CD4-positive, alpha-beta T cell treated with Interleukin-4 for 4 hours (primary cell): ENCODE measurements around the gene ORAI1.
"Not testable (repeated sequence)": the region's sequence is repeated elsewhere in the genome, so short reads cannot be mapped to it uniquely, and the experiment has no call there.

ENCODE experiments used
- DNase-seq: peaks from one replicate; pipeline ENCODE4 v3.0.0-alpha.2; 2020

Gene ORAI1

DNA sequence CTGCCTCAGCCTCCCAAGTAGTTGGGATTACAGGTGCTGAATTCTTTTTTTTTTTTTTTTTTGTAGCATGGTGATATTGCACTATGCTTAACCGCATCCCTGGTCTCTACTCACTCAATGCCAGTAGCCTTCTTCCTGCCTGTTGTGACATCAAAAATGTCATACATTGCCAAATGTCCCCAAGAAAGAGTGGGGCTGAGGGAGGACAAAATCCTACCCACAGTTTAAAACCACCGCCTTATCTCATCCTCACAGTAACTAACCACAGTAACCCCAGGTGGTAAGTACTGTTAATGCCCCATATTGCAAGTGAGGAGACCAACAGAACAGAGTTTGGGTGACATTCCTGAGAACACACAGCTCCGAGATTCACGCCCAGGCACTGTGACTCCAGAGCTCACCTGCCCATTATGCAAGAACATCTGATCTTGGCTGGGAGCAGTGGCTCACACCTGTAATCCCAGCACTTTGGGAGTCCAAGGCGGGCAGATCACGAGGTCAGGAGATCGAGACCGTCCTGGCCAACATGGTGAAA, 23.6 kb downstream of the ORAI1 start:
- peak; percentile 59 for DNase-seq

DNA sequence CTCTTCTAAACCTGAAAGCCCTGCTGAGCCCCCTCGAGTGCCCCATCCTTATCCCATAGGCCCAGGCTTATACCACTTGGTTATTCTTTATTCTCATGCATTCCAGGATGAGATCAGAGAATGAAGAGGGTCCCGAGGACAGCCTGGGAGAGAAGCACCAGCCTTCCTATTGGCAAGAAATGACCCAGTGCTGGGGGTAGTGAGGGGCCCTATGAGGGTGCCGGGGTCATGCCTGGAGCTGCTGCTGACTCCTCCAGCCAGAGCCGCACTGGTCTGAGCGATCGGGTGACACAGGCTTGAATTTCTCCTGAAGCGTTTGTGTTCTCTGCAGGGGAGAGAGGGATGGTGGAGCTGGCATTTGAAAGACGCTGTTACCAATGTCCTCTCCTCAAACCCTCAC, 25.0 kb downstream of the ORAI1 start:
- DNase-seq: no peak

DNA sequence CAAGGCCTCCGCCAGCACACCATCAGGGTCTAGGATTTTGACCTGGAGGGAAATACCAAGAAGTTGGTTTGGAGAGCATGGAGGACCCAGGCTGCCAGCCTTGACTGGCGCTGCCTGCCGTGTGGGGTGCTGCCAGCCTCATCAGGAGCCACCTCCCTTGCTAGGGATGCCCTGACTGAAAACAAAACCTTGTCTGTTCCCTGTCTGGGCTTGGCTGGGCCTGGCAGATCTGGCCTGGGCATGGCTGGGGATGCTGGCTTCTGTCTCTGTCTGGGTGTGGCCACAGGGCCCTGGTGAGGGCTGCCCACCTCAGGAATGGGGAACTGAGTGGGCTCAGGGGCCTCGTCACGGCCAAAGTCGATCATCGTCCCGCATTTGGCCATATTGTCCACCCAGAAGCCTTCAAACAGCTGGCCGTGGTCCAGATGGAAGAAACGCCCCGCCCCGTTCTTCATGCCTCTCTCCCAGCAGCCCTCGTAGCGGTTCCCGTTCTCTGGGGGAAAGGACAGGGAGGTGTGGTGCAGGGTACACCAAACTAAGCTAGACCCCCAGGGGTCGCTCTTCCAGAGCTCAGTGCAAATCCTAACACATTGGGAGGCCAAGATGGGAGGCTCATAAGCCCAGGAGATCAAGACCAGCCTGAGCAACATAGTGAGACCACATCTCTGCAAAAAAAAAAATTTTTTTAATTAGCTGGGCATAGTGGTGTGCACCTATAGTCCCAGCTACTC, 26.6 kb downstream of the ORAI1 start:
- no peak for DNase-seq

DNA sequence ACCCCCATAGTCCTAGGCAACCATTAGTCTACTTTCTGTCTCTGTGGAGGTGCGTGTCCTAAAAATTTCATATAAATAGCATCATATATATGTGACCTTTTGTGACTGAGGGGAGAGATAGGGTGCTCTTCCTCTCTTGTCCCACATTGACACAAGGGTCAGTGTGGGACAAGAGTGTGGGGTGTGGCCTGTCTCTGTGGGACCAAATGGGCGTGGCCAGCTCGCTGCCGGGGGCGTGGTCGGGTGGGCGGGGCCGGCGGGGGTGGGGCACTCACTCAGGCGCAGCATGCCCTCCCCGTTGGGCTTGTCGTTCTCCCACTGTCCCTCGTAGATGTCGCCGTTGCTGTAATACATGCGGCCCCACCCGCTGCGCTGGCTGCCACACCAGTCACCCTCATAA, 27.7 kb downstream of the ORAI1 start:
- DNase-seq: no peak

DNA sequence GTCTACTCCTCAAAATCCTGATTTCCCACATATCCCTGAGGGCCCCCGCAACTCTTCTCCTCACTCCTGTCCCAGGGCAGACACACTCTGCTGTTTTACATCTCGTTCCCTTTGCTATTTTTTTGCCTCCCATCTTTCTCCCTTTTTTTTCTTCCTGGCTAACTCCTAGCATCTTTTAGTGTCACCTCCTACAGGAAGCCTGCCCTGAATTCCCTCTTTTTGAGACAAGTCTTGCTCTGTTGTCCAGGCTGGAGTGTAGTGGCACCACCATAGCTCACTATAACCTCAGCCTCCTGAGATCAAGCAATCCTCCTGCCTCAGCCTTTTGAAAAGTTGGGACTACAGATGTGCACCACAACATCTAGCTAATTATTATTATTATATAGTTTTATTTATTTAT, 29.8 kb downstream of the ORAI1 start:
- no peak for DNase-seq

DNA sequence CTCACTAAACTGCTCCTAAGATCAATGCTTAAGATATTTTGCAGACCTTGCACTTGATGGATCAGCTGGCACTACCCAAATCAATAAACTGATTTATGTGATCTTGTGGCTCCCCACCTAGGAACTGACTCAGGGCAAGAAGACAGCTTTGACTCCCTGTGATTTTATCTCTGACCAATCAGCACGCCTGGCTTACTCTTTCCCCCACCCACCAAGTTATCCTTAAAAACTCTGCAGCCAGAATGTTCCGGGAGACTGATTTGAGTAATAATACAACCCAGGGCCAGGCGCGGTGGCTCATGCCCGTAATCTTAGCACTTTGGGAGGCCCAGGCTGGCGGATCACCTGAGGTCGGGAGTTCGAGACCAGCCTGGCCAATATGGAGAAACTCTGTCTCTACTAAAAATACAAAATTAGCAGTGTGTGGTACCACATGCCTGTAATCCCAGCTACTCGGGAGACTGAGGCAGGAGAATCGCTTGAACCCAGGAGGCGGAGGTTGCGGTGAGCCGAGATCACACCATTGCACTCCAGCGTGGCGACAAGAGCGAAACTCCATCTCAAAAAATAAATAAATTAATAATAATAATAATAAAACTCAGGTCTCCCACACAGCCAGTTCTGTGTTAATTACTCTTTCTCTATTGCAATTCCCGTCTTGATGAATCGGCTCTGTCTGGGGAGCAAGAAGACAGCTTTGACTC, 31.1 kb downstream of the ORAI1 start:
- DNase-seq: no peak

DNA sequence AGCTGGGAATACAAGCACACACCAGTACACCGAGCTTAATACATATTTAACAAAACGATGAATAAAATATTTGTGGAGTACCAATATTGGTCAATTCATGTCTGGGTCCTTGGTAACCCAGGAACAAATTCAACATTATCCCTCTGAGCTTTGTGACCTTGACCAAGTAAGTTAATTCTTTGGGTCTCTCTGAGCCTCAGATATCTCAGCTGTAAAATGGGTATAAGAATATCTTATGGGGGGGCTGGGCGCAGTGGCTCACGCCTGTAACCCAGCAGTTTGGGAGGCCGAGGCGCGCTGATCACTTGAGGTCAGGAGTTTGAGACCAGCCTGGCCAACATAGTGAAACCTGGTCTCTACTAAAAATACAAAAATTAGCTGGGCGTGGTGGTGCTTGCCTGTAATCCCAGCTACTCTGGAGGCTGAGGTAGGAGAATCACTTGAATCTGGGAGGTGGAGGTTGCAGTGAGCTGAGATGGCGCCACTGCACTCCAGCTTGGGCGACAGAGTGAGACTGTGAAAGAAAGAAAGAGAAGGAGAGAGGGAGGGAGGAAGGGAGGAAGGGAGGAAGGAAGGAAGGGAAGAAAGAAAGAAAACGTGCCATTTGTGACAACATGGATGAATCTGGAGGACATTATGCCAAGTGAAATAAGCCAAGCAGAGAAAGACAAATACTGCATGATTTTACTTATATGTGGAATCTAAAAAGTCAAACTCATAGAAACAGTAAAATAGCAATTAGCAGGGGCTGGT, 35.2 kb downstream of the ORAI1 start:
- not testable (repeated sequence) for DNase-seq

DNA sequence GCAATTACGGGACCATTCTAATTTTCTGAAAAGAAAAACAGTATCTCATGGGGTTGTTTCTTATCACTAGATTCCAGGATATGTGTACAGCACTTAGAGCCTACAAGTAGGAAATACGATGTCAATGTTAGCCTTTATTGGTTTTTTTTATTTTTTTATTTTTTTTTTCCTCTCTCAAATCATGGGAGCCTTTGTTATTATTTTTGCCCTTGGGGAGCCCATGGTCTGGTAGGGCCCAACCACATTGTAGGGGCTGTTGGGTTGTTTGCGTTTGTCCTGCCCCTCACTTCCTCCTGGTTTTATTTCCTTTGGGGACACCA, 37.2 kb downstream of the ORAI1 start:
- no peak for DNase-seq

DNA sequence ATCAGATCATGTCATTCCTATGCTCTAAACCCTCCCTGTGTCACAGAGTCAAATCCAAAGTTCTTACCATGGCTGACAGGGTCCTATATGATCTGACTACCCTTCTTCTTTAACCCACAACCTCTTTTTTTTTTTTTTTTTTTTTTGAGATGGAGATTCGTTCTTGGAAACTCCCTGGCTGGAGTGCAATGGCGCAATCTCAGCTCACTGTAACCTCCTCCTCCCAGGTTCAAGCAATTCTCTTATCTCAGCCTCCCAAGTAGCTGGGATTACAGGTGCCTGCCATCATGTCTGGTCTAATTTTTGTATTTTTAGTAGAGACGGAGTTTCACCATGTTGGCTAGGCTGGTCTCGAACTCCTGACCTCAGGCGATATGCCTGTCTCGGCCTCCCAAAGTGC, 40.5 kb downstream of the ORAI1 start:
- not testable (repeated sequence) for DNase-seq

DNA sequence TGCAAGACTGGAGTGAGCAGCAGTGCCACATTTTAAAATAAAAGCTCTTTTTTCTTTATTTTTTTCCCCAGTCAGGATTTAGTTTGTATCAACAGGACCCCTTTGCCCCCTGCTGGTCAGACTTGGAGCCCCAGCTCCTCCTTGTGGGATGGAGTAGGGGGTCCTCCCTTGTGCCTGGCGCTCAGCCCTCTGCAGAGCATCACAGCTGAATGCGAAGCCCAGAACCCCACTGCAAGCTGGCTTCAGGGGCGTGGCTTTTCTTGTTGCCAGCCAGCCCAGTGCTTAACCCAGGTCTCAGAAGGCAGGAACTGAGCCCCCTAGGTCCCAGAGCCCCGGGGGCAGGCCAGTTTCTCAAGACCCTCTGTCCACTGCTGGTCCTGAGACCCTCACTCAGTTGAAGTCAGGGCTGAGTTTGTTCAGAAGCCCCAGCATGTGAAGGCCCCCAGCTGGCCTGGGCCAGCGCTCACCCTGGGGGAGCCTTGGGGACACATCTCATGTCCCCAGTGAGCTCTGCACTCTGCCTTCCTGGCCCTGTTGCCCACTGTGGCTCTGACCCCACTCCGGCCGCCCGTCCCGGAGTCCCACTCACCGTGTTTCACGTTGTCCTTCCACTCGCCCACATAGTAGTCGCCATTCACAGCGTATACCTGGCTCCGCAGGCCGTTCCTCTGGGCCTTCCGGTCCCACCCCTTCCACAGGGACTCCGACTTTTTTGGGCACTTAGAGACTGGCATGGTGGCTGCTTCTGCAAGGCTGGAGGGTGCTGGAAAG, 42.6 kb downstream of the ORAI1 start:
- DNase-seq: peak; percentile 36

DNA sequence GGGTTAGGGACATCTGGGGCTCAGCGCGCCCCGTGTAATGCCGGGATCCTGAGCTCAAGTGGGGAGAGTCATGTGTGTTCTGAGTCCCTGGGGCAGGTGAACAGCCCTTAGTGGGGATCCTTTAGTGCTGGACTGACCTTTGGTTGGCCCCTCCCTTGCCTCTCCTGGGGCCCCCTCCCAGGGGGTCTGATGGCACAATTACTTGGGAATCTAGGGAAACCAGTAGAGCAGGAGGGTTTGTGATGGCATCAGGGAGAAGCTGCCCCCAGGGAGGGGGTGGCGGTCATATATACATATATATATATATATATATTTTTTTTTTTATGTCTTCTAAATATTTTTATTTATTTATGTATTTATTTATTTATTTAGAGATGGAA, 43.2 kb downstream of the ORAI1 start, which contains the start of gene MORN3:
TSS of gene MORN3 (minus strand) at position 134 of the 380 bp plus-strand sequence. CDS start 171 bp downstream, outside the sequence.
- DNase-seq: no peak

DNA sequence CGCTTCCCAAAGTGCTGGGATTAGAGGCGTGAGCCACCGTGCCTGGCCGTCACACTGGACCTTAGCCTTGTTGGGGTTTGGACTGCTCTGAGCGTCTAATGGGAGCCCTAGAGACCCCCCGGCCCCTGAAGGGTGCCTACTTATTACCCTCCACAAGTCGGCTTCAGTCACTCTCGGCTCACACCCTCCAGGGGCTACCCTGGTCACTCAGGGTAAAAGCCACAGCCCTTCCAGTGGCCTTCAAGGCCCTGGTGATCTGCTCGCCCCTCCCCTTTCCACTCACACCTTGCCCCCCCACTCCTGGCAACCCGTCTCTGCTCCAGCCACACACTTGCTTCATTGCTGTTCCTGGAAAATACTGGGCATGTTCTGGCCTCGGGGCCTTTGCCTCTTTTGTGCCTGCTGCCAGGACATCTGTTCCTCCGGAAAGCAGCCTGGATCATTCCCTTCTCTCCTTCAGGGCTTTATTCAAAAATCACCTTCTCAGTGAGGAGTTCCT, 46.7 kb downstream of the ORAI1 start:
- DNase-seq: no peak

DNA sequence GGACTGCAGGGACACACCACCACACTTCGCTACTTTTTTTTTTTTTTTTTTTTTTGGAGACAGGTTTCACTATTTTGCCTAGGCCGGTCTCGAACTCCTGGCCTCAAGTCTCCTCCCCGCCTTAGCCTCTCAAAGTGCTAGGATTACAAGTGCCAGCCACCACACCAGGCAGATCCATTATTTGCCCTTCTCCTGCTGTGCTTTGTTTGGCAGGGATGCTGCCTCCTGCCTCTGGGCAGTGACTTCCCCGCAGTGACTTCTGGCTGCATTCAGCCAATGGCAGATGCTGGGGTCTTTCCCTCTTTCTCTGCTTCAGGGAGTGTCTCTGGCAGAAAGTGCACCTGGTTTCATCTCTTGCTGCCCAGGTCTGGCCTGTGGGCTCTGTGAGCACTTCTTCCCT, 49.9 kb downstream of the ORAI1 start:
- DNase-seq: no peak

DNA sequence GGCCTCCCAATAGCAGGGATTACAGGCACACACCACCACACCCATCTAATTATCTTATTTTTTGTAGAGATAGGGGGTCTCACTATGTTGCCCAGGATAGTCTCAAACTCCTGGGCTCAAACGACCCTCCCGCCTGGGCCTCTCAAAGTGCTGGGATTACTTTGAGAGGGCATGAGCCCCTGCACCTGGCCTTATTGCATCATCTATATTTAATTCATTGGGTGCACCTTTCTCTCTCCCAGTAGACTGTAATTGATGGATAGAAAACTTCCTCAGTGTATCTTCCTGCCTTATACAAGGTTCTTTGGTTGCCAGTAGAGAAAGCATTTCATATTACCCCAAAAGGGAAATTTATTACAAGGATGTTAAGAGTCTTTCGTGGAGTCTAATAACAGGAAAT, 52.0 kb downstream of the ORAI1 start:
- DNase-seq: no peak

DNA sequence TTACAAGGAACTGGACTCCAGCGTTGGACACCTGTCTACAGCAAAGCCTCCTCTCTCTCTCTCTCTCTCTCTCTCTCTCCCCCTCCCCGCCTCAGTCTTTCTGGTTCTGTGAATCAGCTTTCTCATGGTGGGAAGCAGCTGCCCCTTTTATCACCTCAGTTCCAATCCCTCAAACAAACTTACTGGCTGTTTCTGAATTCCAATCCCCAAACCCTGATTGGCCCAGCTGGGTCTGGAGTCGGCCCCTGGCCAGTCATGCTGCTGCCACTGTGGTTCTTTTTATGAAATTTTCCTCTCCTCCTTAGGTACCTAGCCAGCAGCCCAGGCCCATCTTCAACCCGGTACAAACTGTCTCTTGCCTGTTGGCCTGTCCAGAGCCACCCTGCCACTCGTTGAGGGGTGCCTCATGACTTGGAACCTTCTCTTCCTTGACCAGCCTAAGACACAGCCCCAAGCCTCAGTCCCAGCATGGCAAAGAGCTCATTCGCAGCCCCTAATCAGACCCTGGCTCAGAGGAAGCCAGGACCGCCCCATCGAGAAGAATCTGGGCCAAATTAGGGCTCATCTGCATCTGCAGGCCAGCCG, 52.5 kb downstream of the ORAI1 start:
- no peak for DNase-seq

DNA sequence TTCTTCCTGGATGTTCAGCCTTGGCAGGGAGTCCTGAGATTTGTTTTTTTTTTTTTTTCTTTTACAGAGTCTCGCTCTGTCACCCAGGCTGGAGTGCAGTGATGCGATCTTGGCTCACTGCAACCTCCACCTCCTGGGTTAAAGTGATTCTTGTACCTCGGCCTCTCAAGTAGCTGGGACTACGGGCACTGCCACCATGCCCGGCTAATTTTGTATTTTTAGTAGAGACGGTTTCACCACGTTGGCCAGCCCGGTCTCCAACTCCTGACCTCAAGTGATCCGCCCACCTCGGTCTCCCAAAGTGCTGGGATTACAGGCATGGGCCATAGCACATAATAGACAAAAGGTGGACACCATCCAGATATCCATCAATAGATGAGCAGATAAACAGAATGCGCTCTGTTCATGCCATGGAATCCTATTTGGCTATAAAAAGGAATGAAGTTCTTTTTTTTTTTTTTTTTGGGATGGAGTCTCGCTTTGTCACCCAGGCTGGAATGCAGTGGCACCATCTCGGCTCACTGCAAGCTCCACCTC, 53.4 kb downstream of the ORAI1 start:
- DNase-seq: not testable (repeated sequence)

DNA sequence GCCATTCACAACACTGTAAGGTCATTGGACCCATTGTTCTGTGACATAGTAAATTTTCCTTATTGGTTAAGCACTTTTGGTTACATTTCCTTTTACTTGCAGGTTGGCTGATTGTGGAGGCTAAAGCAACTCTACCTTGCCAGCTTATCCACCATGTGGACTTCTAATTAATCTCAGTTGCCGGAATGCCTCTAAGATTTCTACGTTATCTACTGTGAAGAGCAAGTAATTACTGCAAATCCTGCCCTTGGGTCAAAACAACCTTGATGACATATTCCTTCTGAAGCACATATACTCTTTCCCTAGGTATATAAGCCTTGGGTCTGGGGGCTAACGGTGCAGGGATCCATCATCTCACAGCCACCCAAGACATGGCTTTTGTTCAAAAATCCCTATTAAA, 62.6 kb downstream of the ORAI1 start:
- DNase-seq: no peak

DNA sequence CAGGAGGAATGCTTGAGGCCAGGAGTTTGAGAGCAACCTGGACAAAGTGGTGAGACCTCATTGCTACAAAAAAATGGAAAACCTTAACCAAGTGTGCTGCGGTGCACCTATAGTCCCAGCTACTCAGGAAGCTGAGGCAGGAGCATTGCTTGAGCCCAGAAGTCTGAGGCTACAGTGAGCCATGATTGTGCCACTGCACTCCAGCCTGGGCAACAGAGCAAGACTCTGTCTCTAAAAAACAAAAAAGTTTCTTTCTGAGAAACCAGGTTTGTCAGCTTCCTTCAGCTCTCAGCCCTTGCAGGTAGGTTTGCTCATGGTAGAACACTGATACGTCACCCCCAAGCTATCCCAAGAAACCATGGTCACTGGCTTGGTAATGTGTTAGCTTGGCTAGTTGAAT, 63.1 kb downstream of the ORAI1 start:
- no peak for DNase-seq
